ENCODE data around the gene NHSL2. TPM values are rescaled to one million over a fixed set of nuclear protein-coding genes. Genes with fewer than 3 reads are reported as not detected.

Gene NHSL2
- total and polyA plus RNA-seq, 2 of the 13 experiments (the other 11 are each of a cell fraction or from before 2014, with no cell fraction given) = not detected

- TF ChIP-seq DR1 (CRISPR knock-in tag; IDR thresholded peaks at IDR 0.05) = no peak
- no peak for TF ChIP-seq ZNF737 (CRISPR knock-in tag; IDR thresholded peaks at IDR 0.05; ENCODE audit: borderline replicate concordance)
- peak; percentile 23; the same call in 1 of the 2 replicates for TF ChIP-seq CTCF (CRISPR knock-in tag; IDR thresholded peaks at IDR 0.05)
- H3K27ac ChIP-seq (ENCODE audit: extremely low read length, insufficient read depth, low read length) = no peak overlapping the region
- no peaks in the 10 kb centered on the region for H3K36me3 ChIP-seq (replicated peaks in 1 of 2; ENCODE audit: control insufficient read depth in 1 of 2, insufficient read depth in 2 of 2, low read length in 2 of 2)
- FAIRE-seq = no peak
- ChIA-PET POLR2A (no interaction called here), CTCF (ENCODE audit: low intra/inter-chr PET ratio, low total read pairs) (no interaction called here)
- H3K79me2 ChIP-seq (ENCODE audit: insufficient read depth, low read length) = no peaks in the 10 kb centered on the region
- no peaks in the 10 kb centered on the region for H3K9me3 ChIP-seq (ENCODE audit: low read length)
- H3K4me3 ChIP-seq (replicated peaks in 1 of 3; ENCODE audit: insufficient read depth in 1 of 3, low read depth in 2 of 3, low read length in 3 of 3) = no peak overlapping the region
- no peak overlapping the region for H3K9ac ChIP-seq (ENCODE audit: insufficient read depth, low read depth, low read length)
- no peaks in the 10 kb centered on the region for H4K20me1 ChIP-seq (ENCODE audit: insufficient read depth, low read length)
- WGBS (ENCODE audit: low lambda C conversion rate) = 0% methylated on average over 2 of the region's 2 CpGs
- intact Hi-C loops (cut with micrococcal nuclease; ENCODE audit: unreplicated experiment) (no loop called here), in situ Hi-C loops (cut with HindIII; ENCODE audit: extremely low pct_ligation_motif_present, low pct_unique_long_range_greater_than_20kb) (no loop called here)
- no peak for DNase-seq (ENCODE audit: low spot score)
- H3K27me3 ChIP-seq (ENCODE audit: control insufficient read depth in 1 of 2, insufficient read depth in 2 of 2, low read length in 2 of 2) = peaks cover 0 to 5% of the 10 kb centered on the region in 2 experiments; a peak in 1 of 5 replicates
- H3K4me2 ChIP-seq (ENCODE audit: low read depth, low read length) = no peak overlapping the region
- H2AFZ ChIP-seq (ENCODE audit: low read length) = no peak overlapping the region
- ATAC-seq = no peak
- no TSS peak for BruUV-seq (replicated peaks)
- H3K4me1 ChIP-seq (ENCODE audit: insufficient read depth, low read length) = peaks cover 5% of the 10 kb centered on the region
These were observed 111.3 kb downstream of the NHSL2 start for GRCh38 chrX:72021975-72022374.

GRCh38 chrX:72023071-72023470 lies 112.4 kb downstream of the NHSL2 start:
- Histone ChIP-seq H3K27ac (ENCODE audit: extremely low read length, insufficient read depth, low read length) (no peak overlapping the region), H3K4me3 (replicated peaks in 1 of 3; ENCODE audit: insufficient read depth in 1 of 3, low read depth in 2 of 3, low read length in 3 of 3) (no peak overlapping the region), H3K4me1 (ENCODE audit: insufficient read depth, low read length) (peaks cover 3% of the 10 kb centered on the region), H3K36me3 (replicated peaks in 1 of 2; ENCODE audit: control insufficient read depth in 1 of 2, insufficient read depth in 2 of 2, low read length in 2 of 2) (no peaks in the 10 kb centered on the region), H3K9me3 (ENCODE audit: low read length) (no peaks in the 10 kb centered on the region), H2AFZ (ENCODE audit: low read length) (no peak overlapping the region), H3K9ac (ENCODE audit: insufficient read depth, low read depth, low read length) (no peak overlapping the region), H3K4me2 (ENCODE audit: low read depth, low read length) (no peak overlapping the region), H4K20me1 (ENCODE audit: insufficient read depth, low read length) (no peaks in the 10 kb centered on the region), H3K79me2 (ENCODE audit: insufficient read depth, low read length) (no peaks in the 10 kb centered on the region), H3K27me3 (ENCODE audit: control insufficient read depth in 1 of 2, insufficient read depth in 2 of 2, low read length in 2 of 2) (peaks cover 0 to 1% of the 10 kb centered on the region in 2 experiments; a peak in 1 of 5 replicates)
- POLR2A ChIA-PET = no interaction called here
- no TSS peak for BruUV-seq (replicated peaks)
- FAIRE-seq = no peak
- CTCF ChIA-PET (ENCODE audit: low intra/inter-chr PET ratio, low total read pairs) = no interaction called here
- no peak for DNase-seq (ENCODE audit: low spot score)
- ATAC-seq = no peak
- in situ Hi-C loops (cut with HindIII; ENCODE audit: extremely low pct_ligation_motif_present, low pct_unique_long_range_greater_than_20kb) (no loop called here), intact Hi-C loops (cut with micrococcal nuclease; ENCODE audit: unreplicated experiment) (no loop called here)
- 0% methylated on average over 2 of the region's 2 CpGs for WGBS (ENCODE audit: low lambda C conversion rate)
- no peak for TF ChIP-seq ZNF275 (CRISPR knock-in tag; IDR thresholded peaks at IDR 0.05; ENCODE audit: borderline replicate concordance)
- no peak for TF ChIP-seq THYN1 (CRISPR knock-in tag; IDR thresholded peaks at IDR 0.05; ENCODE audit: borderline replicate concordance, low read depth)
- TF ChIP-seq ZNF644 (CRISPR knock-in tag; IDR thresholded peaks at IDR 0.05; ENCODE audit: low read depth) = no peak
- TF ChIP-seq CC2D1A (CRISPR knock-in tag; IDR thresholded peaks at IDR 0.05) = no peak
- no peak for TF ChIP-seq SSRP1 (CRISPR knock-in tag; IDR thresholded peaks at IDR 0.05)
- TF ChIP-seq PHF5A (CRISPR knock-in tag; IDR thresholded peaks at IDR 0.05; ENCODE audit: low read depth, unreplicated experiment) = no peak
- no peak for TF ChIP-seq ZNF124 (CRISPR knock-in tag; IDR thresholded peaks at IDR 0.05)
- TF ChIP-seq ZNF567 (CRISPR knock-in tag; IDR thresholded peaks at IDR 0.05; ENCODE audit: borderline replicate concordance) = no peak

Measured in HepG2 (cell line).